Subcutaneous adipose tissue (tissue), 4 donors: Measurements from ENCODE around the gene SLC12A6. TPM values are rescaled to one million over a fixed set of nuclear protein-coding genes. Genes with fewer than 3 reads are reported as not detected.

Source experiments
- total RNA-seq, 4 donors: library from RNA; depleted of rRNA; stranded (reverse); fragments of >200 nt; gene quantifications; one replicate each; pipeline ENCODE4 v1.1.0, GENCODE V29; 2016
- TF ChIP-seq, protein P1 (sequence below): fragments of 450-650 bp; IDR thresholded peaks from one replicate; pipeline ENCODE4 v1.5.1; 2016; ENCODE audit warnings: low read depth, mild to moderate bottlenecking, control low read depth, antibody characterized with exemption, moderate library complexity

The SLC12A6 gene
- total RNA-seq, 4 donors from 2014 or later = 22.0 to 58.0 (median 27.1) TPM

DNA sequence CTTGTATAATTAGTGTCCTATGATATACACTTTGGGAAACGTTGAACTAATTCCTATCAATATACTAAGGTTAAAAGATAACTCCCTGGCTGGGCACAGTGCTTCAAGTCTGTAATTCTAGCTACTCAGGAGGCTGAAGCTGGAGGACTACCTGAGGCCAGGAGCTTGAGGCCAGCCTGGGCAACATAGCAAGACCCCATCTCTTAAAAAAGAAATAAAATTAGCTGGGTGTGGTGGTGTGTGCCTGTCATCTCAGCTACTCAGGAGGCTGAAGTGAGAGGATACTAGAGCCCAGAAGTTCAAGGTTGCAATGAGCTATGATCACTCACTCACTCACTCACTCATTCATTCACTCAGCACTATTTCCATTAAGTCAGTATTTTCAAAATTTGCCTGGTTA is 55.2 kb downstream of the SLC12A6 start:
- TF ChIP-seq, protein P1, sequence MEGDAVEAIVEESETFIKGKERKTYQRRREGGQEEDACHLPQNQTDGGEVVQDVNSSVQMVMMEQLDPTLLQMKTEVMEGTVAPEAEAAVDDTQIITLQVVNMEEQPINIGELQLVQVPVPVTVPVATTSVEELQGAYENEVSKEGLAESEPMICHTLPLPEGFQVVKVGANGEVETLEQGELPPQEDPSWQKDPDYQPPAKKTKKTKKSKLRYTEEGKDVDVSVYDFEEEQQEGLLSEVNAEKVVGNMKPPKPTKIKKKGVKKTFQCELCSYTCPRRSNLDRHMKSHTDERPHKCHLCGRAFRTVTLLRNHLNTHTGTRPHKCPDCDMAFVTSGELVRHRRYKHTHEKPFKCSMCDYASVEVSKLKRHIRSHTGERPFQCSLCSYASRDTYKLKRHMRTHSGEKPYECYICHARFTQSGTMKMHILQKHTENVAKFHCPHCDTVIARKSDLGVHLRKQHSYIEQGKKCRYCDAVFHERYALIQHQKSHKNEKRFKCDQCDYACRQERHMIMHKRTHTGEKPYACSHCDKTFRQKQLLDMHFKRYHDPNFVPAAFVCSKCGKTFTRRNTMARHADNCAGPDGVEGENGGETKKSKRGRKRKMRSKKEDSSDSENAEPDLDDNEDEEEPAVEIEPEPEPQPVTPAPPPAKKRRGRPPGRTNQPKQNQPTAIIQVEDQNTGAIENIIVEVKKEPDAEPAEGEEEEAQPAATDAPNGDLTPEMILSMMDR = no peak

DNA sequence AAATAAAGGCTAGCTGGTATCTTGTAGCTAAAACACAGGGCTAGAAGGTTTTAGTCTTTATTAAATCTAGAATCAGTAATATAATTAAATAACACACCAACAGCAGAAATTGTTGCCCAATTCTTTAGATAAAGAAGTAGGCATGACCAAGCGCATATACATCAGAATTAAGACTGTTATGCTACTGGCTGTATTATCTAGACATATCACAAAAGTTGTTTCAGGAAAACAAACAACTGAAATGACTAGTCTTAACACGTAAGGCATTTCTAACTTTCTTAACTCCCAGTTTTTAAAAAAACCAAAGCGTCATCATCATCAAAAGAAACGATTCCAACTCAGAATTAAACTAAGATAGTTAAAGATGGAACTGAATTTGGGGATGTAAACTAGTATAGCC is 57.4 kb downstream of the SLC12A6 start:
- TF ChIP-seq, protein P1 = no peak

DNA sequence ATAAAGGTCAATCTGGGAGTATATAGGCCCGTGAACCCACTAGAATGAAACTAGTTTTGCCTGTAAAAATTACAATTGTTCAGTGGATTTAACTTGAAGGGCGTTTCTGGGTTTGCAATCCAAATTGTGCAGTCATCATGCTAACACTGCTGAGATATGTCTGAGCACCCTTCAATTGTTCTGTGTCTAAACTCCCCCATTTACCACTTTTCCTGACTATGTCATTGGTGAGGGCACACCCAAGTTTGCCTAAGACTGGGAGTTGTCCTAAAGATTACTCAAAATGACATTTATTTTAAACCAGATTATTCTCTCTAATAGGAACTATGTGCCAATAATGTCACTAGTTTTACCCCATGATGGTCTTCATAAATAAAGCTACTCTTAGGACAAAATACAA is 58.2 kb downstream of the SLC12A6 start:
- TF ChIP-seq, protein P1 = no peak

DNA sequence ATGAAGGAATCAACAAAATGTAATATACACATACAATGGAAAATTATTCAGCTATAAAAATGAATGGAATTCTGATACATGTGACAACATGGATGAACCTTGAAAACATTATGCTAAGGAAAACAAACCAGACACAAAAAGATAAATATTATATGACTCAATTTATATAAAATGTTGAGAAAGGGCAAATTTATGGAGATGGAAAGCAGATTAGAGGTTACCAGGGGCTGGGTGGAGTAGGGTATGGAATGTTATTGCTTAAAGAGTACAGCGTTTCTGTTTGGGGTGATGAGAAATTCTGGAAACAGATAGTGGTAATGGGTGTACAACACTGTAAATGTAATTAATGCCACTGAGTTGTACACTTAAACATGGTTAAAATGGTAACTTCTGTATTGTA is 61.9 kb downstream of the SLC12A6 start:
- TF ChIP-seq, protein P1 = no peak

DNA sequence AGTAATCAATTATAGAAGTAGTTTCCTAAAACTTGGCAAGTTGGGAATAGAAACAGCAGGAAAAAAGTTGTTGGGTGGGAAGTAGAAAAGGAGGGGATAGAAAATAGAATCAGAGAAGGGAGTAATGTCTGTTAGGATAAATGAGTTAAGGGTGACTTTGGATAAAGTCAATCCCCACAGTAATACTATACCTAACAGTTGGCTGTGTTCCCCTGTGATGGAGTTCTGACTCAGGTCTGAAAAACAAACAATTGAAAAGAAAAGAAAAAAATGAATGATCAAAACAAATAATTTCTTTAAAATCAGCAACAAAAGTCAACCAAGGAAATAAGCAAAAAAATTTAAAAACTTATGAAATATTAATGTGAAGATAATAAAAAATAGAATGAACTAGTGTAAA is 62.4 kb downstream of the SLC12A6 start:
- TF ChIP-seq, protein P1 = no peak

DNA sequence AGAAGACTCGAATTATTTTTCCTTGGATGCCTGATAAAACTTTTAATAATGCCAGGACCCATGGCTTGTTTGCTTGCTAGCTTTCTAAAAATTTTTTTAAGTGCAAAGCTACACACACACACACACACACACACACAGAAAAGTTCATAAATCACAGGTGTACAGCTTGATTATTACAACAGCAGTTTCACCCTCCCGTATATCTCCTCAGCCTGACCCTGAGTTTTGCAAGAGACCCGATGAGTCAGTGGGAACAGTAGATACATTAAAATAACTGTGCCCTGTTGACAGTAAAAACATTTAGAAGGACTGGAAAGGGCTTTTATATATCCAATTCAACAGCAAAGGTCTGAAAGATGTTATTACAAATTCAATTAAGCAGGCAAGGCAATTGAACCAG is 66.1 kb downstream of the SLC12A6 start:
- TF ChIP-seq, protein P1 = no peak

DNA sequence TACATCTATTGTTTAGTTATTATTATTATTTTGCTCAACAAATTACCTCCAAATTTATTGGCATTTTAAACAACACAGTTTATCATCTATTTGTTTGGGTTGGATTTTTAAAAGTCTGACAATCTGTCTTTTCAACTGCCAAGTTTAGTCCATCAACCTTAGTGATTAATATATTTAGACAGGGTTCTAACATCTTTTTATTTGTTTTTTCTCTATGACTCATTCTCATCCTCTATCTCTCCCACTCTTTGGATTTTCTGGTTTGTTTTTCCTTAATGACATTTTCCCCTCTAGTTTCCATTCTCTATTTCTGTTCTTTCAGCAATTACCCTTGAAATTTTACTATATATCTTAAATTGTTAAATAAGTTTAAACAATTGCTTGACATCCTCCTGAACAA is 70.8 kb downstream of the SLC12A6 start:
- TF ChIP-seq, protein P1 = no peak

DNA sequence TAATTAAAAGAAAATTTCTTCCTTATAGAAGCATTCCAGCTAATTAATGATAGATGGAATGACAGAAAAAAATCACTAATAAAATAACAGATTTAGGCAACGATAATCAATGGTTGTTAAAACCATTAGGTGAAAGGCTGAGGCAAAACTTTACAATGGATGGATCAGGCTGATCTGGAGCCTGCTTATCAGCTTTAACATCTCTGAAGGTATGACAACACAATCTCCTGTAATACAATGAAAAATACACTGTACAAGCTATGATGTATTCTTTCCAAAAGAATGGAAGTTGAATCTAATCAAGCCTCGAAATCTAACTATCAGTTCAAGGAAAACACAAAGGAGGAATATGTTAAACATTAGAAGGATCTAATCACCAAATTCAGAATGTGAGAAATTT is 73.5 kb downstream of the SLC12A6 start:
- TF ChIP-seq, protein P1 = no peak
